Smooth muscle cell (in vitro differentiated cells): ENCODE data around the gene SGSM1. TPM values are rescaled to one million over a fixed set of nuclear protein-coding genes. Genes with fewer than 3 reads are reported as not detected.
"Not testable (repeated sequence)": the region's sequence is repeated elsewhere in the genome, so short reads cannot be mapped to it uniquely, and the experiment has no call there.

Experiments
- DNase-seq: peaks from one replicate; lab custom pipeline; 2025; ENCODE audit not compliant: unreplicated experiment; lab: John Stamatoyannopoulos, UW
- H2AFZ ChIP-seq: fragments of 200-600 bp; sonication (generic); 2 replicates; pipeline ENCODE4 v1.6.0; 2016; ENCODE audit warnings: antibody characterized with exemption, low read depth, mild to moderate bottlenecking
- H3F3A ChIP-seq: fragments of 200-600 bp; sonication (generic); 2 replicates; pipeline ENCODE4 v1.6.0; 2017; ENCODE audit warnings: antibody characterized with exemption, low read depth
- H3K27ac ChIP-seq: fragments of 200-600 bp; sonication (generic); 2 replicates; pipeline ENCODE4 v1.5.1; 2016; ENCODE audit warnings: low read depth, mild to moderate bottlenecking
- H3K27me3 ChIP-seq: fragments of 200-600 bp; sonication (generic); 2 replicates; pipeline ENCODE4 v1.6.1; 2016; ENCODE audit warnings: low read depth, mild to moderate bottlenecking
- H3K36me3 ChIP-seq: fragments of 200-600 bp; sonication (generic); 2 replicates; pipeline ENCODE4 v1.5.1; 2016; ENCODE audit warnings: low read depth
- H3K4me1 ChIP-seq: fragments of 200-600 bp; sonication (generic); 2 replicates; pipeline ENCODE4 v1.5.1; 2016; ENCODE audit warnings: low read depth
- H3K4me2 ChIP-seq: fragments of 200-600 bp; sonication (generic); 2 replicates; pipeline ENCODE4 v1.6.0; 2016; ENCODE audit warnings: mild to moderate bottlenecking
- H3K4me3 ChIP-seq: fragments of 200-600 bp; sonication (generic); 2 replicates; pipeline ENCODE4 v1.5.1; 2016; ENCODE audit warnings: mild to moderate bottlenecking
- H3K79me2 ChIP-seq: fragments of 200-600 bp; sonication (generic); 2 replicates; pipeline ENCODE4 v1.6.0; 2016; ENCODE audit warnings: low read depth, mild to moderate bottlenecking
- H3K9ac ChIP-seq: fragments of 200-600 bp; sonication (generic); 2 replicates; pipeline ENCODE4 v1.6.0; 2016; ENCODE audit warnings: low read depth
- H3K9me3 ChIP-seq: fragments of 200-600 bp; sonication (generic); replicated peaks from 2 replicates; pipeline ENCODE4 v1.5.1; 2016; ENCODE audit warnings: low read depth
- H4K20me1 ChIP-seq: fragments of 200-600 bp; sonication (generic); 2 replicates; pipeline ENCODE4 v1.6.0; 2016; ENCODE audit warnings: low read depth
- CTCF ChIP-seq: fragments of 200-600 bp; sonication (generic); IDR thresholded peaks from 2 replicates; pipeline ENCODE4 v1.5.1; 2017; ENCODE audit warnings: borderline replicate concordance, mild to moderate bottlenecking, antibody characterized with exemption; ENCODE audit not compliant: insufficient read depth, poor library complexity, severe bottlenecking
- WGBS: methylation state at CpG from one replicate; pipeline ENCODE4 v1.1.7; 2016; ENCODE audit warnings: low lambda C conversion rate; 5-methylcytosine and 5-hydroxymethylcytosine counted together
- polyA plus RNA-seq: library from polyadenylated mRNA; unstranded; fragments of >200 nt; fragmentation: Nextera tagmentation; extraction: Ambion mirVana; gene quantifications from 2 replicates; pipeline ENCODE4 v1.2.1, GENCODE V29; 2016
- total RNA-seq: library from RNA; depleted of rRNA; stranded (reverse); fragments of >200 nt; gene quantifications from 2 replicates; pipeline ENCODE4 v1.2.3, GENCODE V29; 2014

Gene SGSM1
- total and polyA plus RNA-seq, 2 experiments from 2014 or later: 0.18 TPM; not detected in 1

- Histone ChIP-seq H3K9me3 (no peaks in the 10 kb centered on the region), H2AFZ (no peak overlapping the region), H3K4me3 (no peak overlapping the region), H3K9ac (no peak overlapping the region), H3K36me3 (no peaks in the 10 kb centered on the region), H3K4me1 (no peaks in the 10 kb centered on the region), H3K4me2 (no peak overlapping the region), H3K79me2 (no peaks in the 10 kb centered on the region), H3K27me3 (peaks cover 5% of the 10 kb centered on the region), H3F3A (no peaks in the 10 kb centered on the region), H4K20me1 (no peaks in the 10 kb centered on the region), H3K27ac (no peak overlapping the region)
- WGBS: 85% methylated on average over 1 of the region's 1 CpG
- no peak for DNase-seq
- no peak for TF ChIP-seq CTCF
These were observed 30.3 kb downstream of the SGSM1 start for GRCh38 chr22:24836282-24836681.

GRCh38 chr22:24837517-24837916 lies 31.5 kb downstream of the SGSM1 start:
- 47% methylated on average over 3 of the region's 8 CpGs for WGBS
- H3K4me3 ChIP-seq, H3K4me2 ChIP-seq, H3K36me3 ChIP-seq, H3K4me1 ChIP-seq, H2AFZ ChIP-seq, DNase-seq, H4K20me1 ChIP-seq, H3K9ac ChIP-seq, H3K9me3 ChIP-seq, H3F3A ChIP-seq, H3K27me3 ChIP-seq, H3K79me2 ChIP-seq, H3K27ac ChIP-seq: not testable (repeated sequence)

GRCh38 chr22:24841261-24841660 lies 35.2 kb downstream of the SGSM1 start:
- no peak for TF ChIP-seq CTCF
- no peak overlapping the region for H3K4me3 ChIP-seq
- H3K27ac ChIP-seq: no peak overlapping the region
- no peaks in the 10 kb centered on the region for H3K27me3 ChIP-seq
- H2AFZ ChIP-seq: no peak overlapping the region
- no peak overlapping the region for H3K9ac ChIP-seq
- H3K36me3 ChIP-seq: no peaks in the 10 kb centered on the region
- no peak for DNase-seq
- WGBS: 83% methylated on average over 1 of the region's 1 CpG
- H4K20me1 ChIP-seq: no peaks in the 10 kb centered on the region
- no peaks in the 10 kb centered on the region for H3K4me1 ChIP-seq
- no peaks in the 10 kb centered on the region for H3K9me3 ChIP-seq
- no peaks in the 10 kb centered on the region for H3F3A ChIP-seq
- no peak overlapping the region for H3K4me2 ChIP-seq
- no peaks in the 10 kb centered on the region for H3K79me2 ChIP-seq

GRCh38 chr22:24843048-24843447 lies 37.0 kb downstream of the SGSM1 start:
- 76% methylated on average over 3 of the region's 3 CpGs for WGBS
- no peak overlapping the region for H3K27ac ChIP-seq
- H3K9me3 ChIP-seq: no peaks in the 10 kb centered on the region
- H3F3A ChIP-seq: no peaks in the 10 kb centered on the region
- H3K27me3 ChIP-seq: no peaks in the 10 kb centered on the region
- H3K36me3 ChIP-seq: no peaks in the 10 kb centered on the region
- TF ChIP-seq CTCF: no peak
- H2AFZ ChIP-seq: no peak overlapping the region
- H3K79me2 ChIP-seq: no peaks in the 10 kb centered on the region
- H3K4me1 ChIP-seq: no peaks in the 10 kb centered on the region
- no peak overlapping the region for H3K9ac ChIP-seq
- no peak for DNase-seq
- no peak overlapping the region for H3K4me2 ChIP-seq
- H3K4me3 ChIP-seq: no peak overlapping the region
- no peaks in the 10 kb centered on the region for H4K20me1 ChIP-seq
